ENCODE data around the gene ADCY10.
"Not testable (repeated sequence)": the region's sequence is repeated elsewhere in the genome, so short reads cannot be mapped to it uniquely, and the experiment has no call there.

Gene ADCY10

GRCh38 chr1:167865193-167865592 is 48.7 kb downstream of the ADCY10 start:
- H3K4me1 Mint-ChIP-seq (ENCODE audit: low read depth); intact Hi-C loops (cut with micrococcal nuclease); H3K4me3 Mint-ChIP-seq; H3K36me3 Mint-ChIP-seq (ENCODE audit: low read depth); H3K27ac Mint-ChIP-seq; H3K27me3 Mint-ChIP-seq: not testable (repeated sequence)
- H3K9me3 Mint-ChIP-seq = peaks cover 12% of the 10 kb centered on the region

DNA sequence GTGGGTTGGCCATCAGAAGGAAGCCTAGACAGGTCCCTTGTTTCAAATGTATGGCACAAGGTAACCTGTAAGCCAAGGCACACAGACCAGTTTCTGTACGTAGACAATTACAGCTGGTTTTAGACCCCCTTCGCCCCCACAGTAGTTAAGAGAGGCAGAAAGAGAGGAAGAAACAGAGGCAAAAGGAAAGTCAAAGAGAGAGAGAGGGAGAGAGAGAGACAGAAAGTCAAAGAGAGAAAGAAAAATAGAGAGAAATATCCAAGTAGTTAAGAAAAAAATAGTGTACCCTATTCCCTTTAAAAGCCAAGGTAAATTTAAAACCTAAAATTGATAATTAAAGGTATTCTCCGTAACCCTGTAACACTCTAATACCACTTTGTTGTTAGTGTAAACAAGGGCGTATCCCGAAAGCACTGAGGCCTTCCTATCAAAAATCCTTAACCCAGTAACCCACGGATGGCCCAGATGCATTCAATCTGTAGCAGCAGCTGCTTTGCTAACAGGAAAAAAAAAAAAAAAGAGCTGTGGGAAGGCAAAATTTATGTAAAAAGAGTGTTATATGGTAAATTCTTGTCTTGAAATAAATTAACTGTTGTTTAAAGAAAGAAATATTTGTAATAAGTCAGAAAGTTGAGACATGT is 49.4 kb downstream of the ADCY10 start:
- intact Hi-C loops (cut with micrococcal nuclease) = no loop called here
- H3K4me1 Mint-ChIP-seq (ENCODE audit: low read depth) = no peaks in the 10 kb centered on the region
- no peaks in the 10 kb centered on the region for H3K36me3 Mint-ChIP-seq (ENCODE audit: low read depth)
- H3K4me3 Mint-ChIP-seq = no peak overlapping the region
- H3K27me3 Mint-ChIP-seq = no peaks in the 10 kb centered on the region
- H3K9me3 Mint-ChIP-seq = peaks cover 12% of the 10 kb centered on the region
- no peak overlapping the region for H3K27ac Mint-ChIP-seq

DNA sequence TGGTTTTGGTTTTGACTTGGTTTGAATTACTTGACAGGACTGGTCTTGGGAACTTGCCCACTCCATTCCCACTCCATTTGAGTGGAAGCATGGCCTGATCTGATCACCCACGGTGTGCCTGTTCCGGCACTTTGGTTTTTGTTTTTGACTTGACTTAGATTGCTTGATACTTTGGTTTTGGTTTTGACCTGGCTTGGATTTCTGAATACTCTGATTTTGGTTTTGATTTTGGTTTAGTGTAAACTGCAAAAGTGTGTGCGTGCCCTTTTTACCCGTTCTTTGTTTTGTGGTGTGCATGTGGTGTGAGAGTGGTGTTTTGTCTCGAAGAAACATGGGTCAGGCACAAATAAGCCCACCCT is 50.0 kb downstream of the ADCY10 start:
- H3K9me3 Mint-ChIP-seq = peaks cover 12% of the 10 kb centered on the region
- intact Hi-C loops (cut with micrococcal nuclease) = no loop called here

GRCh38 chr1:167863191-167863920 is 50.6 kb downstream of the ADCY10 start:
- H3K27me3 Mint-ChIP-seq; intact Hi-C loops (cut with micrococcal nuclease); H3K4me3 Mint-ChIP-seq; H3K4me1 Mint-ChIP-seq (ENCODE audit: low read depth); H3K36me3 Mint-ChIP-seq (ENCODE audit: low read depth); H3K27ac Mint-ChIP-seq: not testable (repeated sequence)
- H3K9me3 Mint-ChIP-seq = peaks cover 12% of the 10 kb centered on the region

More for the DNA sequence above, 50.0 kb downstream of the ADCY10 start:
- Mint-ChIP-seq H3K4me1 (ENCODE audit: low read depth) (no peaks in the 10 kb centered on the region), H3K27ac (no peak overlapping the region), H3K36me3 (ENCODE audit: low read depth) (no peaks in the 10 kb centered on the region), H3K4me3 (no peak overlapping the region), H3K27me3 (no peaks in the 10 kb centered on the region)

- H3K27ac Mint-ChIP-seq = no peak overlapping the region
- intact Hi-C loops (cut with micrococcal nuclease) = no loop called here
- no peak overlapping the region for H3K4me3 Mint-ChIP-seq
- no peaks in the 10 kb centered on the region for H3K27me3 Mint-ChIP-seq
- no peaks in the 10 kb centered on the region for H3K36me3 Mint-ChIP-seq (ENCODE audit: low read depth)
- H3K4me1 Mint-ChIP-seq (ENCODE audit: low read depth) = no peaks in the 10 kb centered on the region
- H3K9me3 Mint-ChIP-seq = peaks cover 12% of the 10 kb centered on the region
These were observed 51.4 kb downstream of the ADCY10 start for GRCh38 chr1:167862432-167863076.

DNA sequence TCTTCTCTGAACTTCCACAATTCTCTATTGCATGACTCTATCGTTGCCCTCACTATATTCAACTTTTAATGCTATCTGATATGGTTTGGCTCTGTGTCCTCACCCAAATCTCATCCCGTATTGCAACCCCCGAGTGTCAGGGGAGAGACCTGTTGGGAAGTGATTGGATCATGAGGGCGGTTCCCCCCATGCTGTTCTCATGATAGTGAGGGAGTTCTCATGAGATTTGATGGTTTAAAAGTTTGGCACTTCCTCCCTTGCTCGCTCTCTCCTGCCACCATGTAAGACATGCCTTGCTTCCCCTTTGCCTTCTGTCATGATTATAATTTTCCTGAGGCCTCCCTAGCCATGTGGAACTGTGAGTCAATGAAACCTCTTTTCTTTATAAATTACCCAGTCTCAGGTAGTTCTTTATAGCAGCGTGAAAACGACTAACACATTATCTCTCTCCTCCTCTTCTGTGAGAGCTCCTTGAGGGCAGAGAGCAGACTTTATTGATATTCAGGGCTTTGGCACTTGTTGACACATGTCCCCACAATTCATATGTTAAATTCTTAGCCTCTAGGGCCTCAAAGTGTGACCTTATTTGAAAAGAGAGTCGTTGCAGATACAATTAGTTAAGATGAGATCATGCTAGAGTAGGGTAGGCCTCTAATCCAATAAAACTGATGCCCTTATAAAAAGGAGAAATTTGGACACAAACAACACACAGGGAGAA is 52.1 kb downstream of the ADCY10 start:
- H3K27ac Mint-ChIP-seq = no peak overlapping the region
- no peak overlapping the region for H3K4me3 Mint-ChIP-seq
- H3K9me3 Mint-ChIP-seq = peaks cover 12% of the 10 kb centered on the region
- no peaks in the 10 kb centered on the region for H3K4me1 Mint-ChIP-seq (ENCODE audit: low read depth)
- H3K36me3 Mint-ChIP-seq (ENCODE audit: low read depth) = no peaks in the 10 kb centered on the region
- intact Hi-C loops (cut with micrococcal nuclease) = no loop called here
- no peaks in the 10 kb centered on the region for H3K27me3 Mint-ChIP-seq

DNA sequence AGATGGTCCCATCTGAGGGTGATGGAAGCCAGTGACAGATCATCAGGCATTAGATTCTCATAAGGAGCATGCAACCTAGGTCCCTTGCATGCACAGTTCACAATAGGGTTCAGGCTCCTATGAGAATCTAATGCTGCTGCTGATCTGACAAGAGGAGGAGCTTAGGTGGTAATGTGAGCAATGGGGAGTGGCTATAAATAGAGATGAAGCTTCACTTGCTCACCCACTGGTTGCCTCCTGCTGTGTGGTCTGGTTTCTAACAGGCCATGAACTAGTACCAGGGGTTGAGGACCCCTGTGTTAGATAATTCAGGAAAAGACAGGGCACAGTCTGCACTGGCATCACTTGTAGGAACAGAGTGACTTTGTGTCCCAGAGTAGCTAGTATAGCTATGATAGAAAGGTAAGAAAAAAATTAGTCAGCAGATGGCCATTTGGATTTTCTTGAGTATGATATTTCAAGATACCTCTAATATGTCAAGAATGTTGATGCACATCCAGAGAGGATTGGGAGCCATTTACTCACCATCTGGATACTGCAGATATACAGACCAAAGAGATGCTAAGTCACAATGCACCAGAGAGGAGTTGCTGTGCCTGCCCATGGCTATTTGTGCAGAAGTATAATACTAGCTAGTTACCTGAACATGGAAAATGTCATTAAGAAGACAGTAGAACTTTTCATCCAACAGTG is 53.6 kb downstream of the ADCY10 start:
- Mint-ChIP-seq H3K9me3 (peaks cover 12% of the 10 kb centered on the region), H3K27me3 (no peaks in the 10 kb centered on the region), H3K36me3 (ENCODE audit: low read depth) (no peaks in the 10 kb centered on the region), H3K4me3 (no peak overlapping the region), H3K4me1 (ENCODE audit: low read depth) (no peaks in the 10 kb centered on the region), H3K27ac (no peak overlapping the region)
- intact Hi-C loops (cut with micrococcal nuclease) = no loop called here

DNA sequence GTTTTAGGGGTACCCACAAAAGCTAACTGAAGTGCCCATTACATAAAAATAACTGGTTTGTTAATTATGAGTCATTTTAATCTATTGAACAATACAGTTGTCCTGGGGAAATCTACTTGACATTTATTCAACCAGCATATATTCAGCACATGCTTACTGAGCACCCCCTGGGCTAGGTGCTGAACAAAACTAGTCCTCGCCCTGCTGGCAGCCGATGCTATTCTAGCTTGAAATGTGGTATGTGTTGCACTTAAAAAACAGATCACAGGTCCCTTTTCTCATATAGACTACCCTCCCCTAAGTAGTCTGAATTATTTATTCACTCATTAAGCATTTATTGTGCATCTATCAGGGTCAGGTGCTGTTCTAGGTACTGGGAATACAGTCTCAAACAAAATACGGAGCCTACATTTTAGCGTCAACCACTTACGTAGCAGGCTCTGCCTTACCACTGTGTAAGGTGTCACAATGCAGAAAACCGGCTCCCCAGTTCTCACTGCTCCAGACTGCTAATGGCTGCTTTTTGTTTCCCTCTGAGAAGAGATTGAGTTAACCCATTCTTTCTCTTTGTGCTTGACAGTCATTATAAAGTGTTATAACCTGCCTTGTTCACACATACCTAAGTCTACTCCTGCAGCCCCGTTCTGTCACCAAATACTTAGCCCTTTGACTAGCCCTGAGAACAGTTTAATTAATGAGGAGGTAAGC is 57.1 kb downstream of the ADCY10 start:
- intact Hi-C loops (cut with micrococcal nuclease) = no loop called here
- no peaks in the 10 kb centered on the region for H3K4me1 Mint-ChIP-seq (ENCODE audit: low read depth)
- H3K36me3 Mint-ChIP-seq (ENCODE audit: low read depth) = no peaks in the 10 kb centered on the region
- H3K4me3 Mint-ChIP-seq = no peak overlapping the region
- H3K27ac Mint-ChIP-seq = no peak overlapping the region
- H3K9me3 Mint-ChIP-seq = peaks cover 8% of the 10 kb centered on the region
- no peaks in the 10 kb centered on the region for H3K27me3 Mint-ChIP-seq

DNA sequence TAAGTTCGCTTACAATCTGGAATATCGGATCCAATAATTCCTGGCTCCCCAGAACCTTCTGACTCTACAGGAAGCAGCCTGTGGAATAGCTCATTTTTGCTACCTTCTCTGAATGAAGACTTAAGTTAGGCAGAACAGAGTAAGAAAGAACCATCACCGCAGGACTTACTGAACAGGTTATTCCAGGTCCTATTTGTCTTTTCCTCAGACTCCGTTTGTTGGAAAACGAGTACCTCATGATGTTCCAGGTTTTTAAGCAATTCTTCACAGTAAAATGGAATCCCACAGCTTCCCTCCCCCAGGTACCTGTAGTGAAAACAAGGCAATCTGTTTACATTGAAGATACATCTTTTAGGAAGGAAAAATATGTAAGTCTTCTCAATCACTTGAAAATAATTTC is 59.8 kb downstream of the ADCY10 start:
- no peaks in the 10 kb centered on the region for H3K27me3 Mint-ChIP-seq
- intact Hi-C loops (cut with micrococcal nuclease) = no loop called here
- H3K36me3 Mint-ChIP-seq (ENCODE audit: low read depth) = no peaks in the 10 kb centered on the region
- no peaks in the 10 kb centered on the region for H3K4me1 Mint-ChIP-seq (ENCODE audit: low read depth)
- H3K4me3 Mint-ChIP-seq = no peak overlapping the region
- no peaks in the 10 kb centered on the region for H3K9me3 Mint-ChIP-seq
- no peak overlapping the region for H3K27ac Mint-ChIP-seq

DNA sequence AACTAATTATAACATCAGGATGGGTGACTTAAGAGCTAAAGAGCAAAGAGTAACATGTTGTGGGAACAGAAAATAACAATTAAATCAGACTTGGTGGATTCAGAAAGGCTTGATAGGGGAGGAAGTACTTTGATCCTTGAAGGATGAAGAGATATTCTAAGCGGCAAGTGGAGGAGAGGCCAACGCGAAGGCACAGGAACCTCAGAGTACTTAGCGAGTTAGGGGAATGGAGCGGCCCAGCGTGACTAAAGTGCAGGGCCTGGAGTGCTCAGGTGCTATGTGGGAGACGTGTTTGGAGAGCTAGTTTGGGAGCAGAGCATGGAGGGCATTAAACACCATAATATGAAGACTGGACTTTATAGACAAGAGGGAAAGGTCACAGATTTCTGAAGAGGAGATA is 64.3 kb downstream of the ADCY10 start:
- Mint-ChIP-seq H3K27ac (no peak overlapping the region), H3K9me3 (no peaks in the 10 kb centered on the region), H3K27me3 (no peaks in the 10 kb centered on the region), H3K36me3 (ENCODE audit: low read depth) (no peaks in the 10 kb centered on the region), H3K4me3 (no peak overlapping the region), H3K4me1 (ENCODE audit: low read depth) (no peaks in the 10 kb centered on the region)
- intact Hi-C loops (cut with micrococcal nuclease) = no loop called here

DNA sequence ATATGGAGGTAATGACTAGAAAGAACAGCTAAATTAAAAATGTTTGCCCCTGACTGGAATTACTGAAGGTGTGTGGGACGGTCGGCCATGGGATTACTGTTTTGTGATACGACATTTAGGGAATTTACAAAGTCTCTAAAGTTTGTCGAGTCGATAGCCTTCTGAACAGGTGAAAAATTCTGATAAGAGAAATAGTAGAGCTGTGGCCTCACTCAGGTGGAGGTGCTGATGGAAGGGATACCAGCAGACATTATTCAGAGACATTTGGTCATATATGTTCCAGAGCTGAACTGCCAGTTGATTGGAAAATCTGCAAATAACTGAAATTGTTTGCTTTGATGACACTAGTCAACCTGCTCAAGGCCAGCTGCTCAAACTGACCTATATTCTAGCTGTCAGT is 71.1 kb downstream of the ADCY10 start:
- intact Hi-C loops (cut with micrococcal nuclease) = no loop called here
- Mint-ChIP-seq H3K27me3 (peaks cover 1% of the 10 kb centered on the region), H3K4me1 (ENCODE audit: low read depth) (no peaks in the 10 kb centered on the region), H3K4me3 (no peak overlapping the region), H3K36me3 (ENCODE audit: low read depth) (no peaks in the 10 kb centered on the region), H3K27ac (no peak overlapping the region), H3K9me3 (no peaks in the 10 kb centered on the region)

DNA sequence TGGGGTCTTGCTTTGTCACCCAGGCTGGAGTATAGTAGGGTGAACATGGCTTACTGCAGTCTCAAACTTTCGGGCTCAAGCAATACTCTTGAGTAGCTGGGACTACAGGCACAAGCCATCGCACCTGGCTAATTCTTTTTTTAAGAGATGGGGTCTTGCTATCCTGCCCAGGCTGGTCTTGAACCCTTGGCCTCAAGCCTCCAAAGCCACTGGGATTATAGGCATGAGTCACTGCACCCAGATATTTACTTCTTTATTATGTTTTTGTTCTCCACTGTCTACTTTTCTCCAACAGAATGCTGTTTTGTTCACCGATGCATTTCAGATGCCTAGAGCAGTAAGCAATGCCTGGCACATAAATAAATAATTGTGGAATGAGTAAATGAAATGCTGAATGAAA is 72.4 kb downstream of the ADCY10 start:
- Mint-ChIP-seq H3K9me3 (no peaks in the 10 kb centered on the region), H3K4me3 (no peak overlapping the region), H3K36me3 (ENCODE audit: low read depth) (no peaks in the 10 kb centered on the region), H3K27me3 (peaks cover 1% of the 10 kb centered on the region), H3K27ac (no peak overlapping the region), H3K4me1 (ENCODE audit: low read depth) (no peaks in the 10 kb centered on the region)
- intact Hi-C loops (cut with micrococcal nuclease) = no loop called here

DNA sequence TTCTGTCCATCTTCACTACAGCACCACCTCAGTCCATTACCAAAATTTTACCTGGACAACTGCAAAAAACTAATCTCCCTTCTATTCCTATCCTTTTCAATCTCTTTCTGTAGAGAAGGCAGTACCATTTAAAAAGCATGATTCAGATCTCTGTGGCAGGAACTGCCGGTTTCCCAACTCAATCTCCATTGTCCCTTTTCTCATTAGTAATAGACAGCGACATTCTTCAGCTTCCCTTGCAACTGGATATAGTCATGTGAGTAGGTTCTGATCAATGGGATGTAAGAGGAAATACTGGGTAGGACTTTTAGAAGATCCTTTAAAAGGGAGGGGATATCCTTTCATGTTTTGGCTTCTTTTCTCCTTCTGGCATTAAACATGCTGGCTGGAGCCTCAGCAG is 74.9 kb downstream of the ADCY10 start:
- Mint-ChIP-seq H3K27ac (no peak overlapping the region), H3K36me3 (ENCODE audit: low read depth) (no peaks in the 10 kb centered on the region), H3K4me1 (ENCODE audit: low read depth) (peaks cover 7% of the 10 kb centered on the region), H3K4me3 (no peak overlapping the region), H3K27me3 (peaks cover 1% of the 10 kb centered on the region), H3K9me3 (no peaks in the 10 kb centered on the region)
- intact Hi-C loops (cut with micrococcal nuclease) = no loop called here
